OCI-LY7 (cell line): ENCODE data around the gene IL37.

Experiments used
- EZH2phosphoT487 ChIP-seq: fragments of 200-600 bp; sonication (generic); IDR thresholded peaks from 2 replicates; pipeline ENCODE4 v1.6.1; 2018; ENCODE audit warnings: low read depth, borderline replicate concordance, mild to moderate bottlenecking, mixed run types, antibody characterized with exemption, low read length, moderate library complexity, mixed read lengths
- TF ChIP-seq, protein P1 (sequence below): fragments of 200-600 bp; sonication (generic); conservative IDR thresholded peaks from 2 replicates; pipeline ENCODE4 v1.5.1; 2014; ENCODE audit warnings: mild to moderate bottlenecking, antibody characterized with exemption, low read length, moderate library complexity, mixed read lengths

DNA sequence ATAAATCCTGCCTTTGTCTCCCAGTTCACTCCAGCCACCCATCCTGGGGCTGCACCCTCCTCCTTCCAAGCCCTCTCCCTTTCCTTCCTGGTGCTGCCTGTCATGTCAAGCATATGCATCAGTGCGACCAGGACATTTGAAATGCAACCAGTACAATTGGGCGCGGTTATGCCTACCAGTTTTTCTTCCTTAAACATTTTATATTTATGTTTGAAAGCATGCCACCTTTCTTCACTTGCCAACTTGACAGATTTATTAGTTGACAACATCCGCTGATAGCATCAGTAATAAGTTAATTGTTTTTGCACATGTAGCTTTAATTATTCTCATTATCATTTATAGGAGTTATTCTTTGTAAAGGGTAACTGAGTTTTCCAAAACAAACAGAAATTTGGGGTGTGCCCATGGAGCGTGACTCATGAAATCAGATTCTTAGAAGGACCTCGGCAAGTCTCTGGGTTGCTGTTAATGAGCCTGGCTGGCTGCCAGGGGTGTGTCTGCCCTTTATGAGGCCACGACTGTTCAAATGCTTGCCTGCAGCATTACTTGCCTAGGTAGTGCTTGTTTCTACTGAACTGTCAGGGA lies 41.6 kb upstream of the IL37 start:
- TF ChIP-seq, protein P1, sequence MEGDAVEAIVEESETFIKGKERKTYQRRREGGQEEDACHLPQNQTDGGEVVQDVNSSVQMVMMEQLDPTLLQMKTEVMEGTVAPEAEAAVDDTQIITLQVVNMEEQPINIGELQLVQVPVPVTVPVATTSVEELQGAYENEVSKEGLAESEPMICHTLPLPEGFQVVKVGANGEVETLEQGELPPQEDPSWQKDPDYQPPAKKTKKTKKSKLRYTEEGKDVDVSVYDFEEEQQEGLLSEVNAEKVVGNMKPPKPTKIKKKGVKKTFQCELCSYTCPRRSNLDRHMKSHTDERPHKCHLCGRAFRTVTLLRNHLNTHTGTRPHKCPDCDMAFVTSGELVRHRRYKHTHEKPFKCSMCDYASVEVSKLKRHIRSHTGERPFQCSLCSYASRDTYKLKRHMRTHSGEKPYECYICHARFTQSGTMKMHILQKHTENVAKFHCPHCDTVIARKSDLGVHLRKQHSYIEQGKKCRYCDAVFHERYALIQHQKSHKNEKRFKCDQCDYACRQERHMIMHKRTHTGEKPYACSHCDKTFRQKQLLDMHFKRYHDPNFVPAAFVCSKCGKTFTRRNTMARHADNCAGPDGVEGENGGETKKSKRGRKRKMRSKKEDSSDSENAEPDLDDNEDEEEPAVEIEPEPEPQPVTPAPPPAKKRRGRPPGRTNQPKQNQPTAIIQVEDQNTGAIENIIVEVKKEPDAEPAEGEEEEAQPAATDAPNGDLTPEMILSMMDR = no peak
- TF ChIP-seq EZH2phosphoT487 = no peak
